CD14-positive monocyte (primary cell): ENCODE data around the gene RAB40A. TPM values are rescaled to one million over a fixed set of nuclear protein-coding genes. Genes with fewer than 3 reads are reported as not detected.
"Not testable (repeated sequence)": the region's sequence is repeated elsewhere in the genome, so short reads cannot be mapped to it uniquely, and the experiment has no call there.

Experiments
- DNase-seq, 3 donors: peaks; one replicate each; pipeline ENCODE4 v3.0.0-alpha.2; 2011 to 2022
- H2AFZ ChIP-seq: 2 replicates; pipeline ENCODE4 v1.6.0; 2012; ENCODE audit warnings: mild to moderate bottlenecking, low read depth, low read length, inconsistent platforms; ENCODE audit not compliant: insufficient read depth, poor library complexity, severe bottlenecking
- H3K27ac ChIP-seq, 2 donors: 1 replicate in 1 of 2; 2 replicates in 1 of 2; pipeline ENCODE4 v1.5.1; 2012 to 2013; ENCODE audit warnings: low read length in 2 of 2, control low read depth in 1 of 2, inconsistent platforms in 1 of 2, low read depth in 1 of 2, mild to moderate bottlenecking in 1 of 2
- H3K27me3 ChIP-seq, 2 donors: one replicate each; pipeline versions ENCODE4 v1.6.0 to v1.6.1; 2011 to 2013; ENCODE audit warnings: low read length in 2 of 2; ENCODE audit not compliant: control insufficient read depth in 2 of 2, insufficient read depth in 2 of 2
- H3K36me3 ChIP-seq, 2 donors: replicated peaks in 1 of 2; 1 replicate in 1 of 2; 2 replicates in 1 of 2; pipeline versions ENCODE4 v1.5.1 to v1.6.1; 2012 to 2013; ENCODE audit warnings: low read length in 2 of 2, control low read depth in 1 of 2, inconsistent platforms in 1 of 2, mild to moderate bottlenecking in 1 of 2; ENCODE audit not compliant: insufficient read depth in 2 of 2, control insufficient read depth in 1 of 2
- H3K4me1 ChIP-seq, 2 donors: 1 replicate in 1 of 2; 2 replicates in 1 of 2; pipeline versions ENCODE4 v1.5.1 to v1.6.1; 2012 to 2013; ENCODE audit warnings: low read length in 2 of 2, control low read depth in 1 of 2, inconsistent platforms in 1 of 2, mild to moderate bottlenecking in 1 of 2, moderate library complexity in 1 of 2; ENCODE audit not compliant: insufficient read depth in 2 of 2, control insufficient read depth in 1 of 2
- H3K4me2 ChIP-seq: replicated peaks from 2 replicates; pipeline ENCODE3; 2012; ENCODE audit warnings: low read length, moderate library complexity, mild to moderate bottlenecking; ENCODE audit not compliant: poor library complexity, severe bottlenecking; ENCODE audit errors: extremely low read depth
- H3K4me3 ChIP-seq, 3 experiments: fragments of 200-600 bp in 1 of 3; sonication (generic) in 1 of 3; replicated peaks in 1 of 3; 1 replicate in 2 of 3; 2 replicates in 1 of 3; pipeline ENCODE4 v1.5.1; 2011 to 2013; ENCODE audit warnings: low read length in 3 of 3, mild to moderate bottlenecking in 3 of 3, control low read depth in 2 of 3, low read depth in 2 of 3, inconsistent platforms in 1 of 3, moderate library complexity in 1 of 3
- H3K79me2 ChIP-seq: 2 replicates; pipeline ENCODE4 v1.6.0; 2012; ENCODE audit warnings: mild to moderate bottlenecking, control low read depth, inconsistent platforms, low read length, moderate library complexity; ENCODE audit not compliant: insufficient read depth
- H3K9ac ChIP-seq: 2 replicates; pipeline ENCODE4 v1.6.0; 2017; ENCODE audit warnings: low read length, mild to moderate bottlenecking; ENCODE audit not compliant: insufficient read depth, poor library complexity, severe bottlenecking
- H3K9me3 ChIP-seq, 2 donors: replicated peaks in 1 of 2; 1 replicate in 1 of 2; 2 replicates in 1 of 2; pipeline versions ENCODE4 v1.5.1 to v1.6.1; 2012 to 2013; ENCODE audit warnings: low read length in 2 of 2, control low read depth in 1 of 2; ENCODE audit not compliant: control insufficient read depth in 1 of 2, insufficient read depth in 1 of 2
- H4K20me1 ChIP-seq: 2 replicates; pipeline ENCODE4 v1.6.0; 2012; ENCODE audit warnings: mild to moderate bottlenecking, low read length, control low read depth, moderate library complexity; ENCODE audit not compliant: insufficient read depth
- H3K27ac Mint-ChIP-seq, 7 donors: one replicate each; pipeline ENCODE4 v1.8.0; 2020; ENCODE audit warnings: mild to moderate bottlenecking in 7 of 7, mixed read lengths in 7 of 7, moderate library complexity in 6 of 7, inconsistent platforms in 2 of 7
- H3K27me3 Mint-ChIP-seq, 3 donors: one replicate each; pipeline ENCODE4 v1.8.0; 2021 to 2022; ENCODE audit warnings: low read depth in 3 of 3, mild to moderate bottlenecking in 3 of 3, mixed read lengths in 3 of 3, moderate library complexity in 3 of 3, inconsistent platforms in 1 of 3
- H3K36me3 Mint-ChIP-seq, 2 donors: one replicate each; pipeline ENCODE4 v1.8.0; 2020; ENCODE audit warnings: mixed read lengths in 2 of 2, inconsistent platforms in 1 of 2, mild to moderate bottlenecking in 1 of 2
- H3K4me1 Mint-ChIP-seq: one replicate; pipeline ENCODE4 v1.8.0; 2020; ENCODE audit warnings: mild to moderate bottlenecking, mixed read lengths
- H3K4me3 Mint-ChIP-seq, 2 donors: one replicate each; pipeline ENCODE4 v1.8.0; 2020; ENCODE audit warnings: mild to moderate bottlenecking in 2 of 2, mixed read lengths in 2 of 2, moderate library complexity in 1 of 2
- H3K9me3 Mint-ChIP-seq, 7 donors: one replicate each; pipeline ENCODE4 v1.8.0; 2020 to 2022; ENCODE audit warnings: mixed read lengths in 7 of 7, mild to moderate bottlenecking in 6 of 7, moderate library complexity in 6 of 7, inconsistent platforms in 2 of 7
- CTCF ChIP-seq: fragments of 200-600 bp; IDR thresholded peaks from one replicate; pipeline ENCODE4 v1.8.0; 2022; ENCODE audit warnings: antibody characterized with exemption, mild to moderate bottlenecking
- WGBS: methylation state at CpG from one replicate; pipeline ENCODE4 v1.1.5; 2013; ENCODE audit warnings: missing lambda C conversion rate; ENCODE audit not compliant: insufficient coverage; 5-methylcytosine and 5-hydroxymethylcytosine counted together
- intact Hi-C, 2 donors: fragments of 100-400 bp; cut with micrococcal nuclease; formaldehyde crosslinking; loops; one replicate each; pipeline versions ENCODE4 v1.15.0 to v1.15.1; 2023
- polyA plus RNA-seq, 3 donors: library from polyadenylated mRNA; depleted of rRNA in 1 of 3; unstranded in 2 of 3; stranded (reverse) in 1 of 3; fragments of 300-500 nt in 2 of 3; fragments of >200 nt in 1 of 3; fragmentation: Illumina TruSeq in 2 of 3; gene quantifications; 1 replicate in 2 of 3; 2 replicates in 1 of 3; pipeline ENCODE4 v1.2.3, GENCODE V29; 2012 to 2021

RAB40A gene
- polyA plus RNA-seq, 3 donors: not detected

- H3K27ac ChIP-seq: no peak overlapping the region
- H4K20me1 ChIP-seq: no peaks in the 10 kb centered on the region
- Mint-ChIP-seq H3K27me3 (peaks cover 0 to 4% (median 0%) of the 10 kb centered on the region in 3 donors), H3K27ac (no peak overlapping the region), H3K36me3 (no peaks in the 10 kb centered on the region), H3K4me3 (no peak overlapping the region), H3K9me3 (peaks cover 0 to 11% (median 0%) of the 10 kb centered on the region in 7 donors), H3K4me1 (peaks cover 11% of the 10 kb centered on the region)
- peaks cover 6% of the 10 kb centered on the region in 2 donors for H3K4me1 ChIP-seq
- DNase-seq: no peak
- H3K4me2 ChIP-seq: no peak overlapping the region
- no peaks in the 10 kb centered on the region for H3K9me3 ChIP-seq
- TF ChIP-seq CTCF: no peak
- no peaks in the 10 kb centered on the region for H3K36me3 ChIP-seq
- H3K9ac ChIP-seq: no peak overlapping the region
- H2AFZ ChIP-seq: no peak overlapping the region
- no peaks in the 10 kb centered on the region for H3K79me2 ChIP-seq
- intact Hi-C loops: loop anchor here in 1 of 2 donors (10.0 kb wide), 1 partner anchor 116 kb away; no protein-coding TSS in a partner anchor
- H3K27me3 ChIP-seq: no peaks in the 10 kb centered on the region
- no CpG with 5 or more reads among the region's 1 CpG for WGBS
- no peak overlapping the region for H3K4me3 ChIP-seq
Observed at GRCh38 chrX:103461156-103461555, 58.1 kb downstream of the RAB40A start.

GRCh38 chrX:103460001-103460755 lies 59.1 kb downstream of the RAB40A start:
- H3K9ac ChIP-seq, H2AFZ ChIP-seq, H3K79me2 ChIP-seq, H3K9me3 ChIP-seq, H3K36me3 Mint-ChIP-seq, H3K4me3 ChIP-seq, H3K27me3 ChIP-seq, H4K20me1 ChIP-seq, H3K4me3 Mint-ChIP-seq, DNase-seq, H3K4me1 ChIP-seq, H3K27ac ChIP-seq, H3K27me3 Mint-ChIP-seq, H3K4me2 ChIP-seq, H3K36me3 ChIP-seq: not testable (repeated sequence)
- H3K4me1 Mint-ChIP-seq: peaks cover 11% of the 10 kb centered on the region
- H3K9me3 Mint-ChIP-seq: peaks cover 0 to 11% (median 1%) of the 10 kb centered on the region in 7 donors
- peak overlapping the region in 1 of 7 donors; percentile 62 for H3K27ac Mint-ChIP-seq
- WGBS: 97% methylated on average over 6 of the region's 15 CpGs
- intact Hi-C loops: loop anchor here in 1 of 2 donors (10.0 kb wide), 1 partner anchor 115 kb away; no protein-coding TSS in a partner anchor
